HG03060 (cell line): ENCODE results near the gene ZNF217.
"Not testable (repeated sequence)": the region's sequence is repeated elsewhere in the genome, so short reads cannot be mapped to it uniquely, and the experiment has no call there.

Source experiments
- ATAC-seq: cut with Tn5 transposase; IDR thresholded peaks from one replicate; pipeline ENCODE4 v1.9.1; 2021; ENCODE audit warnings: low read depth, moderate number of reproducible peaks; ENCODE audit not compliant: unreplicated experiment

Gene ZNF217

GRCh38 chr20:53599044-53599362 lies 5.4 kb upstream of the ZNF217 start:
- no peak for ATAC-seq

- ATAC-seq, result no peak
These were observed 4.8 kb upstream of the ZNF217 start for GRCh38 chr20:53598140-53599043.

- no peak for ATAC-seq
These were observed 4.0 kb upstream of the ZNF217 start for GRCh38 chr20:53597521-53598120.

GRCh38 chr20:53597030-53597482 lies 3.4 kb upstream of the ZNF217 start:
- no peak for ATAC-seq

- ATAC-seq, result not testable (repeated sequence)
These were observed 2.8 kb upstream of the ZNF217 start for GRCh38 chr20:53596189-53597001.

- not testable (repeated sequence) for ATAC-seq
These were observed 2.1 kb upstream of the ZNF217 start for GRCh38 chr20:53595742-53596141.

GRCh38 chr20:53595018-53595378 lies 1.4 kb upstream of the ZNF217 start:
- ATAC-seq, result no peak

GRCh38 chr20:53594068-53595017 lies 704 bp upstream of the ZNF217 start:
- ATAC-seq, result peak; percentile 38

- ATAC-seq, result no peak
These were observed 610 bp downstream of the ZNF217 start for GRCh38 chr20:53592992-53593465.

GRCh38 chr20:53592454-53592991 lies 1.1 kb downstream of the ZNF217 start:
- ATAC-seq, result not testable (repeated sequence)

- ATAC-seq, result not testable (repeated sequence)
These were observed 1.6 kb downstream of the ZNF217 start for GRCh38 chr20:53591941-53592441.

- ATAC-seq, result not testable (repeated sequence)
These were observed 2.4 kb downstream of the ZNF217 start for GRCh38 chr20:53591206-53591741.

GRCh38 chr20:53590608-53591007 lies 3.0 kb downstream of the ZNF217 start:
- ATAC-seq, result not testable (repeated sequence)

- not testable (repeated sequence) for ATAC-seq
These were observed 3.5 kb downstream of the ZNF217 start for GRCh38 chr20:53590122-53590521.

- ATAC-seq, result not testable (repeated sequence)
These were observed 4.1 kb downstream of the ZNF217 start for GRCh38 chr20:53589321-53590065.

- ATAC-seq, result not testable (repeated sequence)
These were observed 6.4 kb downstream of the ZNF217 start for GRCh38 chr20:53587157-53587703.

GRCh38 chr20:53586640-53587039 lies 7.0 kb downstream of the ZNF217 start:
- no peak for ATAC-seq

- not testable (repeated sequence) for ATAC-seq
These were observed 7.7 kb downstream of the ZNF217 start for GRCh38 chr20:53585910-53586309.
